ENCODE data around the gene TCF7L2.

Gene TCF7L2

GRCh38 chr10:113004069-113004618, 54.1 kb downstream of the TCF7L2 start:
- H3K27ac ChIP-seq (replicated peaks) = no peak overlapping the region
- DNase-seq (ENCODE audit: low read depth in 1 of 2, low spot score in 1 of 2) = no peak
- no peak overlapping the region for H3K4me3 ChIP-seq (replicated peaks; ENCODE audit: insufficient read depth, low read length)
- TF ChIP-seq CTCF (IDR thresholded peaks at IDR 0.05; ENCODE audit: insufficient read depth, low read length) (no peak), GABPA (IDR thresholded peaks at IDR 0.05; ENCODE audit: low read depth) (no peak), SPI1 (IDR thresholded peaks at IDR 0.05; ENCODE audit: borderline replicate concordance, low read depth) (no peak), POLR2AphosphoS5 (IDR thresholded peaks at IDR 0.05; ENCODE audit: low read depth) (no peak), REST (IDR thresholded peaks at IDR 0.05; ENCODE audit: insufficient replicate concordance, low read depth) (no peak)
- no peaks in the 10 kb centered on the region for H3K27me3 ChIP-seq (ENCODE audit: insufficient read depth, poor library complexity, severe bottlenecking)

GRCh38 chr10:113005380-113005779, 55.3 kb downstream of the TCF7L2 start:
- Histone ChIP-seq H3K4me3 (replicated peaks; ENCODE audit: insufficient read depth, low read length) (no peak overlapping the region), H3K27ac (replicated peaks) (no peak overlapping the region), H3K27me3 (ENCODE audit: insufficient read depth, poor library complexity, severe bottlenecking) (no peaks in the 10 kb centered on the region)
- TF ChIP-seq CTCF (IDR thresholded peaks at IDR 0.05; ENCODE audit: insufficient read depth, low read length) = no peak
- no peak for TF ChIP-seq REST (IDR thresholded peaks at IDR 0.05; ENCODE audit: insufficient replicate concordance, low read depth)
- no peak for TF ChIP-seq GABPA (IDR thresholded peaks at IDR 0.05; ENCODE audit: low read depth)
- TF ChIP-seq SPI1 (IDR thresholded peaks at IDR 0.05; ENCODE audit: borderline replicate concordance, low read depth) = no peak
- no peak for TF ChIP-seq POLR2AphosphoS5 (IDR thresholded peaks at IDR 0.05; ENCODE audit: low read depth)
- DNase-seq (ENCODE audit: low read depth in 1 of 2, low spot score in 1 of 2) = no peak

- no peak overlapping the region for H3K27ac ChIP-seq (replicated peaks)
- DNase-seq (ENCODE audit: low read depth in 1 of 2, low spot score in 1 of 2) = no peak
- H3K4me3 ChIP-seq (replicated peaks; ENCODE audit: insufficient read depth, low read length) = no peak overlapping the region
- H3K27me3 ChIP-seq (ENCODE audit: insufficient read depth, poor library complexity, severe bottlenecking) = no peaks in the 10 kb centered on the region
- no peak for TF ChIP-seq CTCF (IDR thresholded peaks at IDR 0.05; ENCODE audit: insufficient read depth, low read length)
- no peak for TF ChIP-seq GABPA (IDR thresholded peaks at IDR 0.05; ENCODE audit: low read depth)
- TF ChIP-seq REST (IDR thresholded peaks at IDR 0.05; ENCODE audit: insufficient replicate concordance, low read depth) = no peak
- no peak for TF ChIP-seq POLR2AphosphoS5 (IDR thresholded peaks at IDR 0.05; ENCODE audit: low read depth)
- no peak for TF ChIP-seq SPI1 (IDR thresholded peaks at IDR 0.05; ENCODE audit: borderline replicate concordance, low read depth)
Observed at GRCh38 chr10:113006656-113007342, 56.8 kb downstream of the TCF7L2 start.
